Loucy (cell line): ENCODE results near the gene PAX7.

Experiments
- CTCF ChIP-seq: fragments of 200-600 bp; sonication (generic); conservative IDR thresholded peaks from 2 replicates; pipeline ENCODE4 v1.5.1; 2014; ENCODE audit warnings: mild to moderate bottlenecking, antibody characterized with exemption, low read length
- EZH2phosphoT487 ChIP-seq: fragments of 200-600 bp; IDR thresholded peaks from 2 replicates; pipeline ENCODE4 v1.6.1; 2018; ENCODE audit warnings: antibody characterized with exemption, mild to moderate bottlenecking, moderate library complexity, borderline replicate concordance

GRCh38 chr1:18783705-18784481, 153.2 kb downstream of the PAX7 start:
- TF ChIP-seq CTCF (no peak), EZH2phosphoT487 (no peak)
